Measurements from ENCODE around the gene PON1. TPM values are rescaled to one million over a fixed set of nuclear protein-coding genes. Genes with fewer than 3 reads are reported as not detected.

PON1 gene
- total and polyA plus RNA-seq, 5 donors, result 0.47 TPM; not detected in 4

GRCh38 chr7:95255691-95256090, 68.6 kb downstream of the PON1 start:
- DNase-seq, result no peak
- intact Hi-C loops (cut with DNase I), result no loop called here

GRCh38 chr7:95253986-95254385, 70.3 kb downstream of the PON1 start:
- no peak for DNase-seq

More at GRCh38 chr7:95255691-95256090, 68.6 kb downstream of the PON1 start:
- no peak for ATAC-seq
- H3K27me3 ChIP-seq (ENCODE audit: control insufficient read depth, insufficient read depth), result no peaks in the 10 kb centered on the region
- H3K4me3 ChIP-seq (ENCODE audit: low read length), result no peak overlapping the region
- no peaks in the 10 kb centered on the region for H3K4me1 ChIP-seq (ENCODE audit: control insufficient read depth, insufficient read depth, low read length)
- H3K27ac ChIP-seq (ENCODE audit: low read length), result no peak overlapping the region
- no peaks in the 10 kb centered on the region for H3K9me3 ChIP-seq (ENCODE audit: control insufficient read depth, low read length)

GRCh38 chr7:95251966-95252365, 72.4 kb downstream of the PON1 start:
- intact Hi-C loops (cut with DNase I), result no loop called here
- no peaks in the 10 kb centered on the region for H3K27me3 ChIP-seq (ENCODE audit: control insufficient read depth, insufficient read depth)
- no peaks in the 10 kb centered on the region for H3K4me1 ChIP-seq (ENCODE audit: control insufficient read depth, insufficient read depth, low read length)
- 90% methylated on average over 1 of the region's 1 CpG for WGBS
- H3K4me3 ChIP-seq (ENCODE audit: low read length), result no peak overlapping the region
- no peak overlapping the region for H3K27ac ChIP-seq (ENCODE audit: low read length)
- no peaks in the 10 kb centered on the region for H3K9me3 ChIP-seq (ENCODE audit: control insufficient read depth, low read length)
- DNase-seq (no peak), ATAC-seq (no peak)

More at GRCh38 chr7:95253986-95254385, 70.3 kb downstream of the PON1 start:
- H3K4me1 ChIP-seq (ENCODE audit: control insufficient read depth, insufficient read depth, low read length), result no peaks in the 10 kb centered on the region
- no peaks in the 10 kb centered on the region for H3K27me3 ChIP-seq (ENCODE audit: control insufficient read depth, insufficient read depth)
- no peak for ATAC-seq
- H3K4me3 ChIP-seq (ENCODE audit: low read length), result no peak overlapping the region
- H3K27ac ChIP-seq (ENCODE audit: low read length), result no peak overlapping the region
- no peaks in the 10 kb centered on the region for H3K9me3 ChIP-seq (ENCODE audit: control insufficient read depth, low read length)
- 95% methylated on average over 1 of the region's 1 CpG for WGBS
- intact Hi-C loops (cut with DNase I), result no loop called here

- no peak overlapping the region for H3K27ac ChIP-seq (ENCODE audit: low read length)
- no peaks in the 10 kb centered on the region for H3K27me3 ChIP-seq (ENCODE audit: control insufficient read depth, insufficient read depth)
- no peak overlapping the region for H3K4me3 ChIP-seq (ENCODE audit: low read length)
- 79% methylated on average over 6 of the region's 6 CpGs for WGBS
- DNase-seq (peak in 1 of 3 donors; percentile 4), ATAC-seq (no peak)
- no peaks in the 10 kb centered on the region for H3K4me1 ChIP-seq (ENCODE audit: control insufficient read depth, insufficient read depth, low read length)
- no peaks in the 10 kb centered on the region for H3K9me3 ChIP-seq (ENCODE audit: control insufficient read depth, low read length)
- intact Hi-C loops (cut with DNase I), result no loop called here
Measured at GRCh38 chr7:95250571-95250970, 73.8 kb downstream of the PON1 start.

Other genes starting within 250 kb of the PON1 start
- gene PON3, start 71.8 kb upstream of the PON1 start, total RNA-seq, result 1 to 10 TPM; 1.0 to 1.9 (median 1.4) TPM
- gene PON3, start 71.8 kb upstream of the PON1 start, polyA plus RNA-seq, result 1.8 TPM
- gene PON2, start 110.5 kb upstream of the PON1 start, total RNA-seq, result 10 to 100 TPM; 47.6 to 69.0 (median 61.4) TPM
- 51.0 TPM for gene PON2, start 110.5 kb upstream of the PON1 start, polyA plus RNA-seq
- gene ASB4, start 161.4 kb upstream of the PON1 start, total RNA-seq, result 1 to 10 TPM; 1.2 to 3.8 (median 2.6) TPM
- gene ASB4, start 161.4 kb upstream of the PON1 start, polyA plus RNA-seq, result 1.4 TPM

Measured in right cardiac atrium (tissue), 5 donors.